Measurements from ENCODE around the gene CCSER2.
"Not testable (repeated sequence)": the region's sequence is repeated elsewhere in the genome, so short reads cannot be mapped to it uniquely, and the experiment has no call there.

CCSER2 gene

DNA sequence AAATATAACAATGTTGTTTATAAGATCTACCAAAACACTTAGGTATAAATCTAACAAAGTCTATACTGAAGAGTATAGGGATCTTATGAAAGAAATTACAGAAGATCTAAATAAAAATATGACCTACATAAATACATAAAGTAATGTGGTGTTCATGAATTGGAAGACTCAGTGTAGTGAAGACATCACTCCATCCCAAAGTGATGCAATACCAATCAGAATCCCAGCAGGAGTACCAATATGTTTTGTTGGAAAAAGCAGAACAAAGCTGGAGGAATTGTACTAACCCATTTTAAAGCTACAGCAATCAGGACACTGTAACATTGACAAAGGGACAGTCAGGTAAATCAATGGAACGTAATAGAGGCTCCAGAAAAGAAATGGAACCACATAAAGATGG, 76.4 kb downstream of the CCSER2 start:
- DNase-seq (ENCODE audit: low read depth) = no peak
- no peak overlapping the region for H3K4me3 ChIP-seq (ENCODE audit: low read length)
- TF ChIP-seq, protein P1, sequence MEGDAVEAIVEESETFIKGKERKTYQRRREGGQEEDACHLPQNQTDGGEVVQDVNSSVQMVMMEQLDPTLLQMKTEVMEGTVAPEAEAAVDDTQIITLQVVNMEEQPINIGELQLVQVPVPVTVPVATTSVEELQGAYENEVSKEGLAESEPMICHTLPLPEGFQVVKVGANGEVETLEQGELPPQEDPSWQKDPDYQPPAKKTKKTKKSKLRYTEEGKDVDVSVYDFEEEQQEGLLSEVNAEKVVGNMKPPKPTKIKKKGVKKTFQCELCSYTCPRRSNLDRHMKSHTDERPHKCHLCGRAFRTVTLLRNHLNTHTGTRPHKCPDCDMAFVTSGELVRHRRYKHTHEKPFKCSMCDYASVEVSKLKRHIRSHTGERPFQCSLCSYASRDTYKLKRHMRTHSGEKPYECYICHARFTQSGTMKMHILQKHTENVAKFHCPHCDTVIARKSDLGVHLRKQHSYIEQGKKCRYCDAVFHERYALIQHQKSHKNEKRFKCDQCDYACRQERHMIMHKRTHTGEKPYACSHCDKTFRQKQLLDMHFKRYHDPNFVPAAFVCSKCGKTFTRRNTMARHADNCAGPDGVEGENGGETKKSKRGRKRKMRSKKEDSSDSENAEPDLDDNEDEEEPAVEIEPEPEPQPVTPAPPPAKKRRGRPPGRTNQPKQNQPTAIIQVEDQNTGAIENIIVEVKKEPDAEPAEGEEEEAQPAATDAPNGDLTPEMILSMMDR (conservative IDR thresholded peaks at IDR 0.05; ENCODE audit: low read depth, low read length) = no peak

DNA sequence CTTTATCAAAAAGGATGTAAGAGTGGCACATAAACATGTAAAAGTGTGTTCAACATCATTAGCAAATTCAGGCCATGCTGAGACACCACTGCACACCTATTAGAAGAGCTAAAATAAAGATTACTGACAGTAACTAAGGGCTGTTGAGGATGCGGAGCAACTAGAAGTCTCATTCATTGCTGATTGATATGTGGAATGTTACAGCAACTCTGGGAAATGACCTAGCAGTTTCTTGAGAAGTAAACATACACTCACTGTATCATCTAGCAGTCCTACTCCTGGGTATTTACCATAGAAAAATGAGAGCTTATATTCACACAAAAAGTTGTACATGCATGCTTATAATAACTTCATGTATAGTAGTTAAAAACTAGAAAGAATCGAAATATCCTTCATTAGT, 77.3 kb downstream of the CCSER2 start:
- no peak overlapping the region for H3K4me3 ChIP-seq (ENCODE audit: low read length)
- no peak for DNase-seq (ENCODE audit: low read depth)
- TF ChIP-seq, protein P1 (conservative IDR thresholded peaks at IDR 0.05; ENCODE audit: low read depth, low read length) = no peak

DNA sequence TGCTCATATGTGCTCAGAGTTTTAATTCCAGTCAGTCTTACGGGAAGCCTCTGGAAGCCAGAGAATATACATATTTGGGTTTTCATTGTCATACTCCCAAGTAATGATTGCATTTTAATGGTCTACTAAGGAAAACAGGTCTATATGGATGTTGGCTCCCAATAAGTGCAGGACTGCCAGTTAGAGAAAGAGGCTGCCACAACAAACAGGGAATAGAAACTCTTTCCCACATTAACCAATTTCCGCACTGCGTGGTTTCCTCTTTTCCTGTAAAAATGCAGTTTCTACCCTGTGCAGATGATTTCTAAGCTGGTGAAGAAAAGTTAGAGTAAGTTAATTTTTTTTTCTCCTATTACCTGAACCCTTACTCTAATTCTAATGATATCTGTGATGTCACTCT, 78.2 kb downstream of the CCSER2 start:
- no peak for DNase-seq (ENCODE audit: low read depth)
- TF ChIP-seq, protein P1 (conservative IDR thresholded peaks at IDR 0.05; ENCODE audit: low read depth, low read length) = no peak
- no peak overlapping the region for H3K4me3 ChIP-seq (ENCODE audit: low read length)

DNA sequence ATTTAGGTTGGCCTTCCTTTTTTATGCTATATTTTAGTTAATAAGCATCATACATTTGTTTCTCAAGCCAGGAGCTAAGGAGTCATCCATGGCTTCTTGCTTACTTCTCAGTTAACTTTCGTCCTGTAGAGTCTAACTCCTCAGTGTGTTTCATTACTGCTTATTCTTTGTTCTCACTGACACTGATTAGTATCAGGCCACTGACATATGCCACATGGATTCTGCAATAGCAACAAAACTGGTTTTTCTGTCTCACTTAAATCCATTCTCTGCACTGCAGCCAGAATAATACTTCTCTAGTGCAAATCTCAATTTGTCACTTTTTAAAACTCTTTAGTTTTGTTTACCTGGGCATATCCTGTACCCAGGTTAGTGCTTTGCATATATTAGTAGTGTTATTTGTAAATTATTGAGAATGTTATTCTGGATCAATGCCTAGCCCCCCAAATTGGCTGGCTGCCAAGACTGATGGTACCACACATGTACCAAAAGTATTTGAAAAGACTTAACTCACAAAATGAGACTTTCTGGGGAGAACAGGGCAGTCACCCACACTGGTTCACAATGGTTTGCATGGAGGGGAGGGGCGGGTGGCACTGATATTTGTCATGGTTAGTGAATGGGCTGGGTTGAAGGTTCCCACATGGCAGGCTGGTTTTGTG, 79.1 kb downstream of the CCSER2 start:
- no peak overlapping the region for H3K4me3 ChIP-seq (ENCODE audit: low read length)
- no peak for DNase-seq (ENCODE audit: low read depth)
- TF ChIP-seq, protein P1 (conservative IDR thresholded peaks at IDR 0.05; ENCODE audit: low read depth, low read length) = no peak

DNA sequence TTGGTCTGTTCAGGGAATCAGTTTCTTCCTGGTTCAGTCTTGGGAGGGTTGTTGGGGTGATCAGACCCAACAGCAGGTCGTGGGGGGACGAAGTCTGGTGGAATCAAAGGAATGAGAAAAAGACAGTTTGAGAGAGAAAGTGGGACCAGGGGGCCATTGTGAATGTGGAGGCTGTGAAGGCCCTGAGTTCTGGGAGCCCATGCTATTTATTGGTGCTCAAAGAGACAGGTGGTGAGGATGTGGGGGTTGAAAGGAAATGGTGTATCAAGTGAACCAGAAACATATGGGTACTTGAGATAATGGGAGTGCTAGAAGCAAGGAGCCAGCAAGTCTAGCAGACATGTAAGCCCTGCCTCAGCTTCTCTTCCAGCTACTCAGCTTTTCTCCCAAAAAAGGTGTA, 84.1 kb downstream of the CCSER2 start:
- no peak overlapping the region for H3K4me3 ChIP-seq (ENCODE audit: low read length)
- TF ChIP-seq, protein P1 (conservative IDR thresholded peaks at IDR 0.05; ENCODE audit: low read depth, low read length) = no peak
- DNase-seq (ENCODE audit: low read depth) = no peak

DNA sequence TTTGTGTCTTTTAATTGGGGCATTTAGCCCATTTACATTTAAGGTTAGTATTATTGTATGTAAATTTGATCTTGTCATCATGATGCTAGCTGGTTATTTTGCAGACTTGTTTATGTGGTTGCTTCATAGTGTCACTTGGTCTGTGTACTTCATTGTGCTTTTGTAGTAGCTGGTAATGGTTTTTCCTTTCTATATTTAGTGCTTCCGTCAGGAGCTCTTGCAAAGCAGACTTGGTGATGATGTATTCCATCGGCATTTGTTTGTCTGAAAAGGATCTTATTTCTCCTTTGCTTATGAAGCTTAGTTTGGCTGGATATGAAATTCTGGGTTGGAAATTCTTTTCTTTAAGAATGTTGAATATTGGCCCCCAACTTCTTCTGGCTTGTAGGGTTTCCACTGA, 85.7 kb downstream of the CCSER2 start:
- H3K4me3 ChIP-seq (ENCODE audit: low read length); DNase-seq (ENCODE audit: low read depth): not testable (repeated sequence)

DNA sequence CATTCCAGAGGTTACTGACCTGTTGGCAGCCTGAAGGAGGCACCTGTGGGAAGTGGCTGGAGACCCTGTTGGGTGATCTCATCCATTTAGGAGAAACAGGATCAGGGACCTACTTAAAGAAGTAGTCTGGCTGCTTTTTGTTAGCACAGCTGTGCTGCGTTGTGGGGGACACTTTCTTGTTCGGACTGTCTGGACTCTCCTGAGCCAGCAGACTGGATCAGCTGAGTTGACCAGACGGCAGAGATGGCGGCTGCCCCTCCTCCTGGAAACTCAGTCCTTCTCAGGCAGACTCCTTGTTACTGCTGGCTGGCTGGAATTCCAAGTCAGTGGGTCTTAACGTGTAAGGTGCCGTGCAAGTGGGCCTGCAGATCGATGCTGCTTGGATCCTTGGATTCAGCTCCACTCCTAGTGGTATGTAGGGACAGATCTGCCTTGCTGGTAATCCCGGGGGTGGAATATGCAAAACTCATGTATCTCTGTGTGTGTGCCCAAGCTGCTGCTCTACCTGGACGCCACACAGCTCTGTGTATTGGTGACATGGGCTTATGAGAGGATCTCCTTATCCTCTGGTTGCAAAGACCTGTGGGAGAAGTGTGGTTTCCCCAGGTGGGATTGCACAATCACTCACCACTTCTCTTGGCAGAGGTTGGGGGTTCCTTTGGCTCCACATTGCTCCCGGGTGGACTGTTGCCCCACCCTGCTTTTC, 87.3 kb downstream of the CCSER2 start:
- TF ChIP-seq, protein P1 (conservative IDR thresholded peaks at IDR 0.05; ENCODE audit: low read depth, low read length) = no peak
- no peak overlapping the region for H3K4me3 ChIP-seq (ENCODE audit: low read length)
- DNase-seq (ENCODE audit: low read depth) = no peak
